ENCODE measurements around the gene SGCB. TPM values are rescaled to one million over a fixed set of nuclear protein-coding genes. Genes with fewer than 3 reads are reported as not detected.

SGCB gene
- total RNA-seq, 1 donor from 2014 or later = 10.8 TPM

DNA sequence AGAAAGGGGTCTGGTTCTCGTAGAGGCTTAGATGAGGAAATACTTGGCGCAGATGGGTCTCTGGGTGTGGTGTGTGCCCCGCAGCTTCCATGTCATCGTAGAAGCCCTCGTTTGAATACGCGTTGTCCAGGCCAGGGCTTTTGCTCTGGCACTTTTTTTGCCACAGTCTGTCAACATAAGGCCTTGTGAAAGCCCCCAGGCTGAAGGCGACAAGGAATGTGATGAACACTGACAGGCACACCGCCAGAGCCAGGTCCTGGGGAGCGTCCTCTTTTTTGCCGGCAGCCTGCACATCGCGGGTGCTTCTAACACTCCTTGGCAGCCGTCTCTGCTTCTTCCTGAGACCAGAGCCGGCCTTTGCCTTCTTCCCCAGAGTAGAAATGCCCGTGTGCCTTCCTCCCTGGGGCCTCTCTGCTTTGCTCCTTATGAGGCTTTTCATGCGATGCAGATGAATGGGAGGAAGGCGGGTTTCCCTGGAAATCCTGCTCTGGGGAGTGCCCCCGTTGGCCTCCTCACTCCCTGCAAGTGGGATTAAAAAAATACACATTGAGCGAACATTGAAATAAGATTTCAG, 42.4 kb downstream of the SGCB start:
- Mint-ChIP-seq H3K4me1 (no peaks in the 10 kb centered on the region), H3K9me3 (peaks cover 6% of the 10 kb centered on the region), H3K36me3 (ENCODE audit: low read depth) (no peaks in the 10 kb centered on the region), H3K27me3 (peaks cover 1% of the 10 kb centered on the region), H3K4me3 (no peak overlapping the region), H3K27ac (no peak overlapping the region)
- ATAC-seq (ENCODE audit: low read depth) (no peak), DNase-seq (no peak)
- ChIA-PET CTCF (no interaction called here), POLR2A (no interaction called here)
- intact Hi-C loops (cut with micrococcal nuclease) = no loop called here
- TF ChIP-seq, protein P1, sequence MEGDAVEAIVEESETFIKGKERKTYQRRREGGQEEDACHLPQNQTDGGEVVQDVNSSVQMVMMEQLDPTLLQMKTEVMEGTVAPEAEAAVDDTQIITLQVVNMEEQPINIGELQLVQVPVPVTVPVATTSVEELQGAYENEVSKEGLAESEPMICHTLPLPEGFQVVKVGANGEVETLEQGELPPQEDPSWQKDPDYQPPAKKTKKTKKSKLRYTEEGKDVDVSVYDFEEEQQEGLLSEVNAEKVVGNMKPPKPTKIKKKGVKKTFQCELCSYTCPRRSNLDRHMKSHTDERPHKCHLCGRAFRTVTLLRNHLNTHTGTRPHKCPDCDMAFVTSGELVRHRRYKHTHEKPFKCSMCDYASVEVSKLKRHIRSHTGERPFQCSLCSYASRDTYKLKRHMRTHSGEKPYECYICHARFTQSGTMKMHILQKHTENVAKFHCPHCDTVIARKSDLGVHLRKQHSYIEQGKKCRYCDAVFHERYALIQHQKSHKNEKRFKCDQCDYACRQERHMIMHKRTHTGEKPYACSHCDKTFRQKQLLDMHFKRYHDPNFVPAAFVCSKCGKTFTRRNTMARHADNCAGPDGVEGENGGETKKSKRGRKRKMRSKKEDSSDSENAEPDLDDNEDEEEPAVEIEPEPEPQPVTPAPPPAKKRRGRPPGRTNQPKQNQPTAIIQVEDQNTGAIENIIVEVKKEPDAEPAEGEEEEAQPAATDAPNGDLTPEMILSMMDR (IDR thresholded peaks at IDR 0.05) = no peak

Other genes starting within 250 kb of the SGCB start
- 23.0 and 23.9 TPM in 2 replicates for gene DCUN1D4, start 195.1 kb downstream of the SGCB start, total RNA-seq
- 0.32 and 0.47 TPM in 2 replicates for gene LRRC66, start 17.9 kb downstream of the SGCB start, total RNA-seq
- gene SPATA18, start 13.0 kb upstream of the SGCB start, total RNA-seq = 1.9 and 2.8 TPM in 2 replicates

All from activated B cell treated with CpG ODN at 0.5 μM for 24 hours (primary cell).